ENCODE data around the gene DRD4. TPM values are rescaled to one million over a fixed set of nuclear protein-coding genes. Genes with fewer than 3 reads are reported as not detected.

Gene DRD4
- total and polyA plus RNA-seq, 9 of the 15 experiments (the other 6 are each of a cell fraction or from before 2014, with no cell fraction given), result 0.04 to 0.95 (median 0.21) TPM; not detected in 5

- TF ChIP-seq CLOCK (CRISPR knock-in tag; IDR thresholded peaks at IDR 0.05; ENCODE audit: borderline replicate concordance) (no peak), RBM34 (IDR thresholded peaks at IDR 0.05; ENCODE audit: borderline replicate concordance, insufficient read depth, low read length) (no peak), GTF2A2 (tag; IDR thresholded peaks at IDR 0.05) (no peak), ATF7 (IDR thresholded peaks at IDR 0.05) (peak; percentile 57; the same call in 1 of the 2 replicates), SMARCC2 (IDR thresholded peaks at IDR 0.05; ENCODE audit: low read depth) (no peak), ZBTB1 (CRISPR knock-in tag; IDR thresholded peaks at IDR 0.05; ENCODE audit: borderline replicate concordance, low read depth) (no peak), JUND (IDR thresholded peaks at IDR 0.05; ENCODE audit: borderline replicate concordance, low read depth, low read length) (peak; percentile 78), JUND (tag; IDR thresholded peaks at IDR 0.05; ENCODE audit: borderline replicate concordance, low read depth, low read length) (peak; percentile 84; the same call in 2 of the 3 replicates), CBX2 (IDR thresholded peaks at IDR 0.05; ENCODE audit: insufficient read depth, low read length, poor library complexity, severe bottlenecking) (no peak), HIVEP1 (CRISPR knock-in tag; IDR thresholded peaks at IDR 0.05) (no peak), E4F1 (CRISPR knock-in tag; IDR thresholded peaks at IDR 0.05; ENCODE audit: borderline replicate concordance) (no peak), ILF3 (IDR thresholded peaks at IDR 0.05; ENCODE audit: borderline replicate concordance) (no peak), CTCFL (IDR thresholded peaks at IDR 0.05; ENCODE audit: borderline replicate concordance, insufficient read depth, low read depth, low read length, poor library complexity, severe bottlenecking) (no peak), RBM39 (optimal IDR thresholded peaks at IDR 0.05; ENCODE audit: low read depth, low read length) (no peak), ZKSCAN8 (CRISPR knock-in tag; IDR thresholded peaks at IDR 0.05) (peak; percentile 75; the same call in 1 of the 2 replicates), DLX4 (CRISPR knock-in tag; IDR thresholded peaks at IDR 0.05) (no peak), ATF6 (CRISPR knock-in tag; IDR thresholded peaks at IDR 0.05) (no peak)
Observed at GRCh38 chr11:665704-666281, 28.7 kb downstream of the DRD4 start (continued).
